HFF-Myc (cell line): ENCODE measurements around the gene RBM19.
"Not testable (repeated sequence)": the region's sequence is repeated elsewhere in the genome, so short reads cannot be mapped to it uniquely, and the experiment has no call there.

Experiments
- DNase-seq: peaks from one replicate; pipeline ENCODE4 v3.0.0-alpha.2; 2011; ENCODE audit warnings: low read depth; ENCODE audit errors: extremely low read depth
- H3K4me3 ChIP-seq: replicated peaks from 2 replicates; pipeline ENCODE4 v1.5.1; 2011; ENCODE audit warnings: low read depth, mild to moderate bottlenecking, control low read depth, low read length
- CTCF ChIP-seq: IDR thresholded peaks from 2 replicates; pipeline ENCODE4 v1.5.1; 2012; ENCODE audit warnings: mild to moderate bottlenecking, low read depth, low read length, control low read depth; ENCODE audit errors: missing control alignments

The RBM19 gene

GRCh38 chr12:113909776-113910420, 56.2 kb downstream of the RBM19 start:
- no peak for TF ChIP-seq CTCF
- H3K4me3 ChIP-seq, result no peak overlapping the region
- no peak for DNase-seq

GRCh38 chr12:113908584-113909100, 57.5 kb downstream of the RBM19 start:
- DNase-seq, result no peak
- no peak for TF ChIP-seq CTCF
- no peak overlapping the region for H3K4me3 ChIP-seq

- no peak overlapping the region for H3K4me3 ChIP-seq
- TF ChIP-seq CTCF, result no peak
- no peak for DNase-seq
Observed at GRCh38 chr12:113907446-113908180, 58.5 kb downstream of the RBM19 start.

- no peak for TF ChIP-seq CTCF
- H3K4me3 ChIP-seq, result no peak overlapping the region
- no peak for DNase-seq
Observed at GRCh38 chr12:113906411-113907200, 59.5 kb downstream of the RBM19 start.

GRCh38 chr12:113905829-113906228, 60.3 kb downstream of the RBM19 start:
- TF ChIP-seq CTCF, result no peak
- DNase-seq, result no peak
- H3K4me3 ChIP-seq, result no peak overlapping the region

- no peak overlapping the region for H3K4me3 ChIP-seq
- no peak for TF ChIP-seq CTCF
- no peak for DNase-seq
Observed at GRCh38 chr12:113903381-113903863, 62.7 kb downstream of the RBM19 start.

- not testable (repeated sequence) for H3K4me3 ChIP-seq, DNase-seq
Observed at GRCh38 chr12:113901319-113901718, 64.8 kb downstream of the RBM19 start.
